Breast epithelium (tissue), 3 donors: Measurements from ENCODE around the gene PAK2.

Source experiments
- CTCF ChIP-seq, 3 donors: fragments of 450-650 bp; IDR thresholded peaks; one replicate each; pipeline ENCODE4 v1.5.1; 2016 to 2017; ENCODE audit warnings: antibody characterized with exemption in 3 of 3, mild to moderate bottlenecking in 3 of 3, moderate library complexity in 3 of 3
- POLR2A ChIP-seq: fragments of 450-650 bp; IDR thresholded peaks from one replicate; pipeline ENCODE4 v1.6.1; 2016; ENCODE audit warnings: antibody characterized with exemption, mild to moderate bottlenecking, moderate library complexity

- TF ChIP-seq POLR2A (no peak), CTCF (IDR thresholded peaks at IDR 0.05) (no peak)
These were observed 23.5 kb downstream of the PAK2 start for GRCh38 chr3:196763179-196763578.
